Measurements from ENCODE around the gene SLC7A6OS.
A peak's percentile ranks its signal among the peaks of the same experiment; 100 is the strongest.

SLC7A6OS gene

GRCh38 chr16:68344252-68344651 lies 33.5 kb upstream of the SLC7A6OS start:
- no peak for DNase-seq (ENCODE audit: low read depth)

DNA sequence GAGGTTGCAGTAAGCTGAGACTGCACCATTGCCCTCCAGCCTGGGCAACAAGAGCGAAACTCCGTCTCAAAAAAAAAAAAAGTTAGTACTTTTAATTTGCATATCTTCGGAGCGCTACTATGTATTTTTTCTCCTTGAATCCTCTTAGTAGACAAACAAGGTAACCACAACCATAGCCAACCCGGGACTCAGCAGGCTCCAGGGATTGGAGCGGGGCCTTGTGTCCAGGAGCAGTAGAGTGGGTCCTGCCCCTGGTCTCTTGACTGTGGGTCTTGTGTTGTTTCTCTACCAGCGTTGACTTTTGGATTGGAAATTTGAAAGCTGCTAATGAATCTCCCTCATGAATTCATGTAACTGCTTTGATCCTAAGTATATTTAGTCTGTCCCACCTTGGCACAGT lies 32.4 kb upstream of the SLC7A6OS start:
- DNase-seq (ENCODE audit: low read depth), result no peak

DNA sequence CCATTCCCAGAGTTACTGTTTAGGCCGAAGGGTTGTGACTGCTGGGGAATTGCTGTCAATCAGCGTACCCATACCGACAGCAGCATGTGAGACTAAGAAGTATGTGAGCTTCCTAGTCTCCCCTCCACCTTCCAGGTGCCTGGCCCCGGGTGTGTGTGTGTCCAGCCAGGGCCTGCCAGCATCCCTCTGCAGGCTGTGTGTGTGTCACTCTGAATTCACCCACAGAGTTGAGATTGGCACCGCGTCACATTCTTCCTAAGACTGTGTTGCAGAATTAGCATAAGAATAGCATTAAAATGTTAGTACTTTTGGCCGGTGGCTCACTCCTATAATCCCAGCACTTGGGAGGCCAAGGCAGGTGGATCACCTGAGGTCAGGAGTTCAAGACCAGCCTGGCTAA lies 31.9 kb upstream of the SLC7A6OS start:
- no peak for DNase-seq (ENCODE audit: low read depth)

GRCh38 chr16:68339214-68339613 lies 28.5 kb upstream of the SLC7A6OS start:
- no peak for DNase-seq (ENCODE audit: low read depth)

GRCh38 chr16:68338326-68339119 lies 27.8 kb upstream of the SLC7A6OS start:
- DNase-seq (ENCODE audit: low read depth), result no peak

- DNase-seq (ENCODE audit: low read depth), result no peak
Measured at GRCh38 chr16:68335175-68335574, 24.4 kb upstream of the SLC7A6OS start.

DNA sequence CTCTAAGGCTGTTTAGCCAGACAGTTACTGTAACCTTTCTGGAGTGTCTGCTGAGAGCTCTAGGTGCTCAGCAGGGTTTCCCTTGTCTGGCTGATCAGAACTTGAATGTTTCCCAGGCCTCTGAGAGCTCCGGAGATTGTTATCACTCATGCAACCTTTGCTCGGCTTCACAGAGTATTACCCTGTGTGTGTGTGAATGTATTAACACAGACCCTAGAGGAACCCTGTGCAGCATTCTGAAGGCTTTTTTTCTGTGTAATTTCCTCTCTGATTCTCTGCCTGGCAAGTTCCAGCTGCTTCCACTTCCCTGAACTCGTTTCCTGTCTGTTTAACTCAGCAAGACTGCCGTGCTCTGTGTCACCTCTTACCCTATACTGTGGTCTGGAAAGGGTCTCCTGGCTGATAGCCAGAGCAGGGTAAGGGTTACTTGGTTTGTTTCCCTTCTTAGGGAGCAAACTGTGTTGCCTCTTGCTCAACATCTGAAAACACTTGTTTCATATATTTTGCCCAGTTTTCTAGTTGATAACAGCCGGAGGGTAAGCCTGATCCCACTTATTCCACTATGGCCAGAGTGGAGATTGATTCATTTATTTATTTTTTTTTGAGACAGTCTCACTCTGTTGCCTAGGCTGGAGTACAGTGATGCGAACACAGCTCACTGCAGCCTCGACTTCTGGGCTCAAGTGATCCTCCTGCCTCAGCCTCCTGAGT lies 21.8 kb upstream of the SLC7A6OS start:
- no peak for DNase-seq (ENCODE audit: low read depth)

DNA sequence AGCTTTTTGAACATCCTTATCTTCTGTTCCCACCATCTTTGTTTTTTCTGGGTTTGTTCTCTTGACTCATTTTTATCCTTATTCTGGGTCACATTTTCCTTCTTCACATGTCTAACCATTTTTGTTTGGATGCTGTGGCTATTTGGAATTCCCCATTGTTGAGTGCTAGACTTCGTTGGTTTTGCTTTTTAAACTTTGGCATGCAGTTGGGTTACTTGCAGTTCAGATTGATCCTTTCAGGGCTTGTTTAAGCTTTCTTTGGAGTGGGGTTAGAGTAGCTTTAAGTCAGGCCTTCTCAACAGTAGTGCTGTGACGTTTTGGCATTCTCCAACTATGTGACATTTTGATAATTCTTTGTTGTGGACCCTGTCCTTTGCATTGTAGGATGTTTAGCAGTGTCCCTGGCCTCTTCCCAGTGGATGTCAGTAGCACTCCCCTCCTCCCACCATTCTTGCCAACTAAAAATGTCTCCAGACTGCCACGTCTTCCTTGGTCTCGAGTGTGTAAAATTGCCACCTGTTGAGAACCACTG lies 21.2 kb upstream of the SLC7A6OS start:
- DNase-seq (ENCODE audit: low read depth), result no peak

GRCh38 chr16:68328860-68329390 lies 18.2 kb upstream of the SLC7A6OS start:
- no peak for DNase-seq (ENCODE audit: low read depth)

GRCh38 chr16:68328151-68328859 lies 17.6 kb upstream of the SLC7A6OS start:
- DNase-seq (ENCODE audit: low read depth), result peak; percentile 68

GRCh38 chr16:68324780-68325357 lies 14.1 kb upstream of the SLC7A6OS start:
- no peak for DNase-seq (ENCODE audit: low read depth)

- no peak for DNase-seq (ENCODE audit: low read depth)
Measured at GRCh38 chr16:68324336-68324735, 13.6 kb upstream of the SLC7A6OS start.

GRCh38 chr16:68319185-68319908 lies 8.6 kb upstream of the SLC7A6OS start:
- no peak for DNase-seq (ENCODE audit: low read depth)

- DNase-seq (ENCODE audit: low read depth), result no peak
Measured at GRCh38 chr16:68313116-68313515, 2.4 kb upstream of the SLC7A6OS start.

- DNase-seq (ENCODE audit: low read depth), result no peak
Measured at GRCh38 chr16:68310437-68310773, 341 bp downstream of the SLC7A6OS start.

- DNase-seq (ENCODE audit: low read depth), result no peak
Measured at GRCh38 chr16:68309799-68310198, 947 bp downstream of the SLC7A6OS start.

GRCh38 chr16:68306633-68307032 lies 4.1 kb downstream of the SLC7A6OS start:
- no peak for DNase-seq (ENCODE audit: low read depth)

DNA sequence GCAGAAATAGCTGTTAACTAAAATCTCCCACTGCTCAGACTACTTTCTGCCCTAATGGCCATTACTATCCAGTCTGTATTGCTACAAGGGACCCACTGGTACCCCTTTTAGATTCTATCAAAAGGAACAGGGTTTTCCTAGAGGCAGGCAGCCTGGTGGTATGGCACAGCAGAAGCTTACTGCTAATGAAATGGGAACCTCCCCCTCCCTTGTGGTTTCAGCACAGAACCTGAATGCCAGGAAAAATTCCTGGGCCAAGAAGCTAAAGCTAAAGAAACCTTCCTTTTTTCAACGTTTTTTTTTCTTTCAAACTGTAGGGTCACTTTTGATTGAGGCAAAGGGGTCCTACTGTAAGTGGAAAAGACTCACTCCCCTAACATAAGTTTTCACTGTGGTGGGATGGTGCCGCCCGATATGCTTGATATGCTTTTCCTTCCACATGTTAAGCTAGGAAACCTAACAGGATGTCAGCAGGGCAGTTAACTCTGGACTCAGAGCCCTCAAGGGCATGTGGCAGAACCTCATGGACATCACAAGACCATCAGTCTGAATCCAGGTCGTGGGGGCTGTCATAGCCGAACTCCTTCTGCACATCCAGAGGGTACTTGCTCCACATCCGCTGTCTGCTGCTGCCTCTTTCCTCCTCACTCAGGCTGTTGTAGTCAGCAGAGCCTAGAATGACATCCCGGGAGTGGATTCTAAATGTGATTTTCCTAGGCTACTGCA lies 9.8 kb downstream of the SLC7A6OS start:
- DNase-seq (ENCODE audit: low read depth), result no peak

- no peak for DNase-seq (ENCODE audit: low read depth)
Measured at GRCh38 chr16:68299571-68300453, 10.9 kb downstream of the SLC7A6OS start.

Data from activated T-cell treated with anti-CD3 and anti-CD28 coated beads for 1 hour (primary cell).